ENCODE data around the gene ZNF611.

DNA sequence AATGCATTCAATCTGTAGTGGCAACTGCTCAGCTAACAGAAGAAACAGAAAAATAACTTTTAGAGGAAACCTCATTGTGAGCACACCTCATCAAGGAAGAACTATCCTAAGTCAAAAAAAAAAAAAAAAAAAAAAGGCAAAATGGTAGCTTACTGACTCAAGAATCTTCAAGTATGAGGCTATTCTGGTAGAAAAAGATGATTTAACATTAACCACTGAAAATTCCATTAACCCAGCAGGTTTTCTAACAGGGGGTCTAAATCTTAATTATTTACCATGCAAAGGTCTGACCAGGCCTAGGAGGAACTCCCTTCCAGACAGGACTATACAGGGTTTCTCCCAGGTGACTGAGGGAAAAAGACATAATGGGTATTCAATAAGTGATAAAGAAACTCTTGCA is 68.3 kb downstream of the ZNF611 start:
- TF ChIP-seq CTCF (IDR thresholded peaks at IDR 0.05; ENCODE audit: insufficient read depth, low read depth, low read length) (no peak), EZH2 (IDR thresholded peaks at IDR 0.05; ENCODE audit: insufficient read depth, low read length) (no peak)
